K562 (cell line): ENCODE results near the gene SHISA5. TPM values are rescaled to one million over a fixed set of nuclear protein-coding genes. Genes with fewer than 3 reads are reported as not detected.

Experiments used
- ATAC-seq: fragments of 200-7000 bp; cut with Tn5 transposase; 3 replicates; pipeline ENCODE4 v1.9.1; 2020; ENCODE audit warnings: moderate library complexity
- BruUV-seq: library from RNA; stranded (reverse); fragments of 400-500 nt; replicated peaks from 2 replicates; lab custom pipeline; 2021; lab: Mats Ljungman, UMichigan
- CTCF ChIA-PET: fragments of 300-600 bp; formaldehyde crosslinking; extraction: SDS; loops from one replicate; lab custom pipeline; 2021; ENCODE audit warnings: low intra/inter-chr PET ratio; lab: Yijun Ruan, JAX
- POLR2A ChIA-PET: fragments of 300-600, 350-650 bp; sonication (Branson Sonifier 250); formaldehyde crosslinking; extraction: SDS; loops from one replicate; lab custom pipeline; 2021; ENCODE audit warnings: antibody characterized with exemption, inconsistent platforms; lab: Yijun Ruan, JAX
- DNase-seq, 4 experiments: peaks; one replicate each; pipeline versions ENCODE4 v3.0.0 to v3.0.0-alpha.2; 2011 to 2018; ENCODE audit warnings: low spot score in 3 of 4, mixed read lengths in 3 of 4; ENCODE audit errors: extremely low read depth in 1 of 4
- FAIRE-seq: peaks from 2 replicates; lab custom pipeline; 2011; peaks lifted over from hg19 to GRCh38; lab: Jason Lieb, UNC
- H2AFZ ChIP-seq: 2 replicates; pipeline ENCODE4 v1.6.0; 2011; ENCODE audit warnings: low read depth, low read length, control low read depth, inconsistent platforms
- H3K27ac ChIP-seq: fragments of 200-600 bp; 3 replicates; pipeline ENCODE4 v1.8.0; 2011; ENCODE audit warnings: low read depth, mild to moderate bottlenecking, control low read depth, inconsistent platforms, low read length, moderate library complexity, mixed read lengths; ENCODE audit errors: extremely low read depth
- H3K27me3 ChIP-seq, 2 experiments: fragments of 300-600 bp in 1 of 2; 2 replicates in 1 of 2; 3 replicates in 1 of 2; pipeline versions ENCODE4 v1.6.0 to v1.8.0; 2011; ENCODE audit warnings: inconsistent platforms in 2 of 2, low read length in 2 of 2, mild to moderate bottlenecking in 1 of 2, mixed read lengths in 1 of 2, moderate library complexity in 1 of 2; ENCODE audit not compliant: control insufficient read depth in 2 of 2, insufficient read depth in 2 of 2
- H3K36me3 ChIP-seq: fragments of 300-600 bp; 3 replicates; pipeline ENCODE4 v1.8.0; 2011; ENCODE audit warnings: mild to moderate bottlenecking, low read length, inconsistent platforms; ENCODE audit not compliant: control insufficient read depth, insufficient read depth
- H3K4me1 ChIP-seq, 2 experiments: fragments of 200-600 bp in 1 of 2; replicated peaks in 1 of 2; 2 replicates in 1 of 2; 3 replicates in 1 of 2; pipeline versions ENCODE4 v1.5.1 to v1.8.0; 2011; ENCODE audit warnings: inconsistent platforms in 2 of 2, low read length in 2 of 2, mild to moderate bottlenecking in 1 of 2, mixed read lengths in 1 of 2, moderate library complexity in 1 of 2; ENCODE audit not compliant: control insufficient read depth in 2 of 2, insufficient read depth in 2 of 2
- H3K4me2 ChIP-seq: 2 replicates; pipeline ENCODE4 v1.6.1; 2011; ENCODE audit warnings: low read length, control low read depth, inconsistent platforms, mixed read lengths; ENCODE audit not compliant: insufficient read depth
- H3K4me3 ChIP-seq: fragments of 200-600 bp; sonication (generic), shearing (Covaris generic); 2 replicates; pipeline ENCODE4 v1.5.1; 2016; ENCODE audit warnings: control low read depth, inconsistent platforms
- H3K79me2 ChIP-seq: fragments of 200-600 bp; 3 replicates; pipeline ENCODE4 v1.8.0; 2011; ENCODE audit warnings: low read length, inconsistent platforms; ENCODE audit not compliant: control insufficient read depth, insufficient read depth
- H3K9ac ChIP-seq, 2 experiments: 2 replicates each; pipeline versions ENCODE4 v1.6.0 to v1.6.1; 2011; ENCODE audit warnings: low read depth in 2 of 2, low read length in 2 of 2, control low read depth in 1 of 2, inconsistent platforms in 1 of 2, mild to moderate bottlenecking in 1 of 2, mixed read lengths in 1 of 2; ENCODE audit not compliant: insufficient read depth in 1 of 2
- H3K9me1 ChIP-seq: one replicate; pipeline ENCODE4 v1.6.0; 2011; ENCODE audit warnings: inconsistent platforms, mild to moderate bottlenecking, low read length, moderate library complexity; ENCODE audit not compliant: control insufficient read depth, insufficient read depth
- H3K9me3 ChIP-seq: replicated peaks from 2 replicates; pipeline ENCODE4 v1.5.1; 2011; ENCODE audit warnings: low read depth, low read length, inconsistent platforms; ENCODE audit not compliant: control insufficient read depth, insufficient read depth
- H4K20me1 ChIP-seq: replicated peaks from 2 replicates; pipeline ENCODE4 v1.6.1; 2011; ENCODE audit warnings: low read length, inconsistent platforms, mixed read lengths; ENCODE audit not compliant: control insufficient read depth, insufficient read depth
- BRF2 ChIP-seq: IDR thresholded peaks from 3 replicates; pipeline ENCODE4 v1.6.1; 2011; ENCODE audit warnings: borderline replicate concordance, mild to moderate bottlenecking; ENCODE audit not compliant: insufficient read length, insufficient read depth
- CXXC5 ChIP-seq: fragments of 250-450 bp; sonication (Bioruptor Pico); IDR thresholded peaks from 2 replicates; pipeline ENCODE4 v1.8.0; 2022; ENCODE audit warnings: inconsistent platforms, mild to moderate bottlenecking, moderate library complexity
- EGR1 ChIP-seq: fragments of 450-650 bp; conservative IDR thresholded peaks from 2 replicates; pipeline ENCODE4 v1.6.1; 2017; ENCODE audit warnings: mild to moderate bottlenecking
- ELF2 ChIP-seq: fragments of 250-450 bp; sonication (Bioruptor Pico); IDR thresholded peaks from 2 replicates; pipeline ENCODE4 v1.5.0; 2021; ENCODE audit warnings: mild to moderate bottlenecking
- HEY1 ChIP-seq: fragments of 250-450 bp; sonication (Bioruptor Pico); IDR thresholded peaks from 2 replicates; pipeline ENCODE4 v1.5.0; 2020; ENCODE audit warnings: mild to moderate bottlenecking, moderate library complexity, borderline replicate concordance
- NCOA4 ChIP-seq: fragments of 450-650 bp; IDR thresholded peaks from 2 replicates; pipeline ENCODE4 v1.6.1; 2018; ENCODE audit warnings: mild to moderate bottlenecking; ENCODE audit not compliant: partially characterized antibody
- POLR3A ChIP-seq: IDR thresholded peaks from 2 replicates; pipeline ENCODE4 v1.6.1; 2011; ENCODE audit warnings: borderline replicate concordance, mild to moderate bottlenecking, moderate library complexity; ENCODE audit not compliant: insufficient read length, insufficient read depth; ENCODE audit errors: extremely low read depth
- RUNX1 ChIP-seq: sonication (generic); IDR thresholded peaks from 2 replicates; pipeline ENCODE4 v1.6.1; 2016; ENCODE audit warnings: antibody characterized with exemption, low read depth
- TEAD4 ChIP-seq, 2 experiments: sonication (generic) in 1 of 2; formaldehyde crosslinking in 1 of 2; IDR thresholded peaks; 2 replicates each; pipeline versions ENCODE4 v1.6.1 to v1.8.0; 2012 to 2022; ENCODE audit warnings: borderline replicate concordance in 1 of 2, inconsistent platforms in 1 of 2, low read length in 1 of 2, mild to moderate bottlenecking in 1 of 2, missing genetic modification reagents in 1 of 2
- ZBTB43 ChIP-seq: sonication (generic); formaldehyde crosslinking; IDR thresholded peaks from 2 replicates; pipeline ENCODE4 v1.8.0; 2023; ENCODE audit warnings: mild to moderate bottlenecking, missing genetic modification reagents
- ZNF212 ChIP-seq: fragments of 450-650 bp; formaldehyde crosslinking; IDR thresholded peaks from 2 replicates; pipeline ENCODE4 v1.4.0; 2020; ENCODE audit warnings: mild to moderate bottlenecking
- ZNF324 ChIP-seq: fragments of 250-450 bp; sonication (Bioruptor Pico); IDR thresholded peaks from 2 replicates; pipeline ENCODE4 v1.4.0; 2020; ENCODE audit warnings: mild to moderate bottlenecking
- WGBS: fragments of 100-300 bp; shearing (Covaris generic); methylation state at CpG from one replicate; pipeline ENCODE4 v1.1.6; 2016; ENCODE audit warnings: low coverage, mixed read lengths; ENCODE audit not compliant: insufficient coverage; ENCODE audit errors: missing lambda C conversion rate; 5-methylcytosine and 5-hydroxymethylcytosine counted together
- in situ Hi-C: fragments of 300-500 bp; cut with MboI; formaldehyde crosslinking; loops from 4 replicates; pipeline ENCODE4 v1.15.0; 2018; ENCODE audit warnings: inconsistent platforms, mixed read lengths
- intact Hi-C: fragments of 100-400 bp; cut with micrococcal nuclease; formaldehyde crosslinking; loops from 2 replicates; pipeline ENCODE4 v1.14.2; 2022
- polyA plus RNA-seq, 8 experiments: library from polyadenylated mRNA; depleted of rRNA in 4 of 8; stranded (reverse) in 5 of 8; unstranded in 3 of 8; fragments of >200 nt; fragmentation: Nextera tagmentation in 2 of 8; fragmentation: Illumina TruSeq in 1 of 8; extraction: Ambion mirVana in 2 of 8; extraction: Trizol in 1 of 8; gene quantifications; 2 replicates each; pipeline versions ENCODE4 v1.2.1 to v1.2.3, GENCODE V29; 2011 to 2014; ENCODE audit warnings: inconsistent platforms in 1 of 8, missing spikeins in 1 of 8
- total RNA-seq, 7 experiments: library from RNA; depleted of rRNA in 6 of 7; stranded (reverse); fragments of >200 nt in 6 of 7; fragmentation: Illumina TruSeq in 2 of 7; extraction: Trizol in 2 of 7; gene quantifications; 2 replicates each; pipeline versions ENCODE4 v1.2.1 to v1.2.3, GENCODE V29; 2011 to 2021; ENCODE audit warnings: low replicate concordance in 1 of 7
- TF ChIP-seq, protein P1 (sequence below): fragments of 450-650 bp; IDR thresholded peaks from 2 replicates; pipeline ENCODE4 v1.6.1; 2016
- TF ChIP-seq, protein P2 (sequence below): fragments of 450-650 bp; formaldehyde crosslinking; IDR thresholded peaks from 2 replicates; pipeline ENCODE4 v1.4.0; 2022; ENCODE audit warnings: mild to moderate bottlenecking, moderate library complexity

SHISA5 gene
- total and polyA plus RNA-seq, 9 of the 15 experiments (the other 6 are each of a cell fraction or from before 2014, with no cell fraction given) = 8.4 to 85.8 (median 56.1) TPM

DNA sequence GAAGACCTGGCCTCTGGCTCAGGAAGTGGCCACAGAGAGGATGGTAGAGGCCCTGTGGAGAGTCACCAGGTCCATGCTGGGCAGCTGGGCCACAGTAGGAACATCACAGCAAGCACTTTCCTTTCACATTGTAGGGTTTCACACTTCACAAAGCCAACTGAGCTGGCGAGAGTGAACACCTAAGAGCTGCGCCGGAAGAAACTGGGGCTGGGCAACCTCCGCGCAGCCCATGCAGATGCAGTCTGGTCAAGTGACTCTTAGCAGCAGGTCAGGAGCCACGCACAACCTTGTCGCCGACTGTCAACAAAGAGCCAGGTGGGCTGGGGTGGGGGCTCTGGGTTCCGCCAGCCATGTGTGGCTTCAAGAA, 15.3 kb upstream of the SHISA5 start (continued):
- TF ChIP-seq RUNX1 (no peak), HEY1 (CRISPR knock-in tag) (no peak), ELF2 (CRISPR knock-in tag) (no peak)
- TF ChIP-seq, protein P1, sequence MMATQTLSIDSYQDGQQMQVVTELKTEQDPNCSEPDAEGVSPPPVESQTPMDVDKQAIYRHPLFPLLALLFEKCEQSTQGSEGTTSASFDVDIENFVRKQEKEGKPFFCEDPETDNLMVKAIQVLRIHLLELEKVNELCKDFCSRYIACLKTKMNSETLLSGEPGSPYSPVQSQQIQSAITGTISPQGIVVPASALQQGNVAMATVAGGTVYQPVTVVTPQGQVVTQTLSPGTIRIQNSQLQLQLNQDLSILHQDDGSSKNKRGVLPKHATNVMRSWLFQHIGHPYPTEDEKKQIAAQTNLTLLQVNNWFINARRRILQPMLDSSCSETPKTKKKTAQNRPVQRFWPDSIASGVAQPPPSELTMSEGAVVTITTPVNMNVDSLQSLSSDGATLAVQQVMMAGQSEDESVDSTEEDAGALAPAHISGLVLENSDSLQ = no peak

DNA sequence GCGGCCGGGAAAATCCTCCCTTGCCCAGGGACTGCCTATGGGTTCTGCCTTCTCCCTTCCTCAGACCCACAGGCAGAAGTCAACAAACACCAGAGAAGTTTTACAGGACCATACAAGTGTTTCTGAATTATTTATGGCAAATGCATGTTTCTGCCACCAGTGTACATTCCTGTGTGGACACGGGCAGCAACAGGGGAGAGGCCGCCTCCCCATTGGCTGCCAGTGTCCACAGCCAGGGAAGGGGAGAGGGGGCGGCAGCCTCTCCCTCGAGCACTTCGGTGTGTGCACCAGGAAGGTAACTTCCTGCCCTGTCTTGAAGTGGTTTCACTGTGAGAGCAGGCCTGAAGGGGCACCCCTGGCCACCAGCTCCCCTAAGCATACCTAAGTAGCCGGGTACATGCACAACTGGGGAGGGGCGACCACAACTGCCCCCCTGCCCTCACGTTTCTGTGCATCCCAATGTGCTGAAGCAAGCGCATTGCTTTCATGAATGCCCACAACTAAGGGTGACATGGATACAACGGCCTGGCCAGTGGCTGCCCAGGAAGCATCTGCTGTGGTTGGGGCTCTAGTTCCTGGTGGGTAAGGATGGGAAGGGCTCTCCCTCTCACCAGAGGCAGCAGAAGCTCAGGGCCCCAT, 14.8 kb upstream of the SHISA5 start:
- ATAC-seq = no peak
- TF ChIP-seq ZNF212 (no peak), ZNF324 (CRISPR knock-in tag) (no peak), BRF2 (no peak), NCOA4 (no peak), ZBTB43 (CRISPR knock-in tag) (no peak), EGR1 (no peak), CXXC5 (no peak), POLR3A (no peak), TEAD4 (IDR thresholded peaks at IDR 0.05; ENCODE audit: low read length) (no peak), TEAD4 (CRISPR knock-in tag; IDR thresholded peaks at IDR 0.05; ENCODE audit: borderline replicate concordance) (no peak)
- TF ChIP-seq, protein P2, sequence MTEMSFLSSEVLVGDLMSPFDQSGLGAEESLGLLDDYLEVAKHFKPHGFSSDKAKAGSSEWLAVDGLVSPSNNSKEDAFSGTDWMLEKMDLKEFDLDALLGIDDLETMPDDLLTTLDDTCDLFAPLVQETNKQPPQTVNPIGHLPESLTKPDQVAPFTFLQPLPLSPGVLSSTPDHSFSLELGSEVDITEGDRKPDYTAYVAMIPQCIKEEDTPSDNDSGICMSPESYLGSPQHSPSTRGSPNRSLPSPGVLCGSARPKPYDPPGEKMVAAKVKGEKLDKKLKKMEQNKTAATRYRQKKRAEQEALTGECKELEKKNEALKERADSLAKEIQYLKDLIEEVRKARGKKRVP (CRISPR knock-in tag) = no peak

More for the DNA sequence above, 14.8 kb upstream of the SHISA5 start:
- POLR2A ChIA-PET = no interaction called here
- 56% methylated on average over 10 of the region's 12 CpGs for WGBS
- Histone ChIP-seq H3K9me1 (no peaks in the 10 kb centered on the region), H3K27ac (no peak overlapping the region), H3K4me1 (0 out of 5 replicates have a peak, but pooled peaks cover 0 to 3% of the 10 kb centered on the region in 2 experiments), H3K9ac (no peak overlapping the region), H3K27me3 (no peaks in the 10 kb centered on the region), H3K36me3 (peaks cover 15% of the 10 kb centered on the region; the same call in 2 of the 3 replicates), H4K20me1 (no peaks in the 10 kb centered on the region), H2AFZ (no peak overlapping the region), H3K79me2 (no peaks in the 10 kb centered on the region), H3K4me3 (no peak overlapping the region), H3K4me2 (no peak overlapping the region), H3K9me3 (no peaks in the 10 kb centered on the region)
- CTCF ChIA-PET = no interaction called here
- FAIRE-seq = no peak
- BruUV-seq = no TSS peak
- intact Hi-C loops = no loop called here
- in situ Hi-C loops = no loop called here
- no peak for DNase-seq
